BJ (cell line): ENCODE measurements around the gene ZNF883. TPM values are rescaled to one million over a fixed set of nuclear protein-coding genes. Genes with fewer than 3 reads are reported as not detected.

Experiments used
- CTCF ChIA-PET: fragments of 350-600 bp; formaldehyde crosslinking; extraction: SDS; loops from one replicate; lab custom pipeline; 2021; ENCODE audit warnings: antibody characterized with exemption, inconsistent platforms; lab: Yijun Ruan, JAX
- POLR2A ChIA-PET: fragments of 300-600 bp; sonication (Branson Sonifier 250); formaldehyde crosslinking; extraction: SDS; loops from one replicate; lab custom pipeline; 2021; ENCODE audit warnings: antibody characterized with exemption; lab: Charles Lee
- DNase-seq: peaks from one replicate; pipeline ENCODE4 v3.0.0-alpha.2; 2011; ENCODE audit warnings: low read depth
- H3K27me3 ChIP-seq: 2 replicates; pipeline ENCODE4 v1.6.0; 2011; ENCODE audit warnings: low read length; ENCODE audit not compliant: control insufficient read depth, insufficient read depth
- H3K36me3 ChIP-seq: 2 replicates; pipeline ENCODE4 v1.5.1; 2011; ENCODE audit warnings: low read length; ENCODE audit not compliant: control insufficient read depth, insufficient read depth
- H3K4me3 ChIP-seq: 2 replicates; pipeline ENCODE4 v1.5.1; 2011; ENCODE audit warnings: low read depth, mild to moderate bottlenecking, control low read depth, low read length
- polyA plus RNA-seq: library from polyadenylated mRNA; depleted of rRNA; stranded (reverse); fragments of >200 nt; gene quantifications from 2 replicates; pipeline ENCODE4 v1.2.3, GENCODE V29; 2011; rRNA removed
- TF ChIP-seq, protein P1 (sequence below): IDR thresholded peaks from 2 replicates; pipeline ENCODE4 v1.5.1; 2011; ENCODE audit warnings: low read depth, mild to moderate bottlenecking, control low read depth, inconsistent platforms, low read length, moderate library complexity; ENCODE audit not compliant: insufficient read depth

ZNF883 gene
- polyA plus RNA-seq, 1 experiment, result 0.53 TPM

DNA sequence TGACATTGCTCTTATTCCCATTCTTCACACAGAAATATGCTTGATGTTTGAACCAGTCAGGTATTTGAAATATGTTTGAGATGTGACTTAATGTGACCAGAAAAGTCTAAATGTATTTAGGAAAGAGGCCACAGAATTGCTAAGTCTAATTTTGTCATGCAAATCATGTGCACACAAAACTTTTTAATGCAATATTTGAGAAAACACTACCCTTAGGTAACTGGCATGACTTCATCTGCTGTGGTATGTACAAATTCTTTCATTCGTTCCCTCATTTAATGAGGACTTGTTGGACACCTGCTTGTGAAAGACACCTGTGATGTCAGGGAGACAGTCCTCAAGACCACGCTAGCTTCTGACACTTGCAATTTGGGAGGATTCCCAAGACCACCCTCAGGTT lies 100.3 kb downstream of the ZNF883 start:
- TF ChIP-seq, protein P1, sequence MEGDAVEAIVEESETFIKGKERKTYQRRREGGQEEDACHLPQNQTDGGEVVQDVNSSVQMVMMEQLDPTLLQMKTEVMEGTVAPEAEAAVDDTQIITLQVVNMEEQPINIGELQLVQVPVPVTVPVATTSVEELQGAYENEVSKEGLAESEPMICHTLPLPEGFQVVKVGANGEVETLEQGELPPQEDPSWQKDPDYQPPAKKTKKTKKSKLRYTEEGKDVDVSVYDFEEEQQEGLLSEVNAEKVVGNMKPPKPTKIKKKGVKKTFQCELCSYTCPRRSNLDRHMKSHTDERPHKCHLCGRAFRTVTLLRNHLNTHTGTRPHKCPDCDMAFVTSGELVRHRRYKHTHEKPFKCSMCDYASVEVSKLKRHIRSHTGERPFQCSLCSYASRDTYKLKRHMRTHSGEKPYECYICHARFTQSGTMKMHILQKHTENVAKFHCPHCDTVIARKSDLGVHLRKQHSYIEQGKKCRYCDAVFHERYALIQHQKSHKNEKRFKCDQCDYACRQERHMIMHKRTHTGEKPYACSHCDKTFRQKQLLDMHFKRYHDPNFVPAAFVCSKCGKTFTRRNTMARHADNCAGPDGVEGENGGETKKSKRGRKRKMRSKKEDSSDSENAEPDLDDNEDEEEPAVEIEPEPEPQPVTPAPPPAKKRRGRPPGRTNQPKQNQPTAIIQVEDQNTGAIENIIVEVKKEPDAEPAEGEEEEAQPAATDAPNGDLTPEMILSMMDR, result no peak
- CTCF ChIA-PET, result no interaction called here
- POLR2A ChIA-PET, result no interaction called here
- Histone ChIP-seq H3K36me3 (no peaks in the 10 kb centered on the region), H3K4me3 (no peak overlapping the region), H3K27me3 (peaks cover 8% of the 10 kb centered on the region)
- DNase-seq, result no peak

Other genes with a start within 250 kb of the ZNF883 start
- not detected in 2 replicates for gene SLC46A2, start 121.3 kb downstream of the ZNF883 start, polyA plus RNA-seq
- 0.25 and 0.82 TPM in 2 replicates for gene ZFP37, start 44.5 kb upstream of the ZNF883 start, polyA plus RNA-seq
- gene SLC31A2, start 138.8 kb upstream of the ZNF883 start, polyA plus RNA-seq, result 8.7 and 10.7 TPM in 2 replicates
- 29.2 and 45.0 TPM in 2 replicates for gene FKBP15, start 209.1 kb upstream of the ZNF883 start, polyA plus RNA-seq
- gene SLC31A1, start 209.4 kb upstream of the ZNF883 start, polyA plus RNA-seq, result 25.7 and 36.6 TPM in 2 replicates